Activated CD4-positive, alpha-beta T cell treated with anti-CD3 and anti-CD28 coated beads, Interleukin-2, Interleukin-6, amounts not matched to agents 100 ng/mL and 50 ng/mL, durations not matched to agents 16 hours and 8 hours (primary cell): ENCODE data around the gene TRRAP.
"Not testable (repeated sequence)": the region's sequence is repeated elsewhere in the genome, so short reads cannot be mapped to it uniquely, and the experiment has no call there.

ENCODE experiments used
- DNase-seq: peaks from one replicate; pipeline ENCODE4 v3.0.0-alpha.2; 2020

Gene TRRAP

GRCh38 chr7:98878365-98879197, at the start of gene TRRAP:
TSS of gene TRRAP (plus strand) at chr7:98878532. CDS start at chr7:98881151, 2,619 bp downstream.
- DNase-seq = peak; percentile 79

- DNase-seq = no peak
These were observed 47.3 kb upstream of the TRRAP start for GRCh38 chr7:98830972-98831548.

GRCh38 chr7:98831641-98832221, 46.6 kb upstream of the TRRAP start:
- DNase-seq = peak; percentile 41

GRCh38 chr7:98833022-98833421, 45.3 kb upstream of the TRRAP start:
- DNase-seq = no peak

GRCh38 chr7:98834949-98835348, 43.4 kb upstream of the TRRAP start:
- no peak for DNase-seq

GRCh38 chr7:98836811-98837629, 41.3 kb upstream of the TRRAP start:
- peak; percentile 46 for DNase-seq

GRCh38 chr7:98837630-98837972, 40.7 kb upstream of the TRRAP start:
- DNase-seq = no peak

GRCh38 chr7:98840096-98840495, 38.2 kb upstream of the TRRAP start:
- DNase-seq = no peak

- no peak for DNase-seq
These were observed 37.6 kb upstream of the TRRAP start for GRCh38 chr7:98840722-98841121.

GRCh38 chr7:98841179-98841997, 36.9 kb upstream of the TRRAP start:
- DNase-seq = peak; percentile 70

GRCh38 chr7:98842552-98842951, 35.8 kb upstream of the TRRAP start:
- not testable (repeated sequence) for DNase-seq

- no peak for DNase-seq
These were observed 29.4 kb upstream of the TRRAP start for GRCh38 chr7:98848918-98849317.

GRCh38 chr7:98852826-98853225, 25.5 kb upstream of the TRRAP start:
- no peak for DNase-seq

GRCh38 chr7:98855610-98856422, 22.5 kb upstream of the TRRAP start:
- DNase-seq = no peak

- DNase-seq = no peak
These were observed 18.3 kb upstream of the TRRAP start for GRCh38 chr7:98860071-98860470.

GRCh38 chr7:98862203-98862602, 16.1 kb upstream of the TRRAP start:
- DNase-seq = no peak

GRCh38 chr7:98862716-98863420, 15.5 kb upstream of the TRRAP start:
- no peak for DNase-seq

- no peak for DNase-seq
These were observed 14.7 kb upstream of the TRRAP start for GRCh38 chr7:98863601-98864000.

GRCh38 chr7:98864731-98865453, 13.4 kb upstream of the TRRAP start:
- DNase-seq = no peak

- DNase-seq = no peak
These were observed 12.0 kb upstream of the TRRAP start for GRCh38 chr7:98866351-98866750.
